ENCODE data around the gene BET1. TPM values are rescaled to one million over a fixed set of nuclear protein-coding genes. Genes with fewer than 3 reads are reported as not detected.

Gene BET1
- total RNA-seq, 1 donor from 2014 or later, result 60.7 TPM

GRCh38 chr7:93981480-93981874 lies 22.7 kb downstream of the BET1 start:
- Histone ChIP-seq H3F3A (ENCODE audit: low read depth) (no peaks in the 10 kb centered on the region), H3K9ac (no peak overlapping the region), H3K4me2 (no peak overlapping the region), H4K20me1 (ENCODE audit: low read depth) (no peaks in the 10 kb centered on the region), H3K36me3 (no peaks in the 10 kb centered on the region), H3K27me3 (no peaks in the 10 kb centered on the region), H3K4me3 (no peak overlapping the region), H2AFZ (replicated peaks) (no peak overlapping the region), H3K79me2 (ENCODE audit: low read depth) (no peaks in the 10 kb centered on the region), H3K9me3 (ENCODE audit: low read depth) (no peaks in the 10 kb centered on the region), H3K4me1 (peaks cover 7% of the 10 kb centered on the region), H3K27ac (no peak overlapping the region)
- TF ChIP-seq EZH2phosphoT487 (IDR thresholded peaks at IDR 0.05) (no peak), EZH2 (IDR thresholded peaks at IDR 0.05) (no peak), CTCF (IDR thresholded peaks at IDR 0.05) (no peak)
- Mint-ChIP-seq H3K27me3 (ENCODE audit: insufficient read depth, low read depth) (no peaks in the 10 kb centered on the region), H3K36me3 (no peaks in the 10 kb centered on the region), H3K4me1 (no peaks in the 10 kb centered on the region), H3K4me3 (no peak overlapping the region), H3K9me3 (no peaks in the 10 kb centered on the region), H3K27ac (no peak overlapping the region)
- DNase-seq (ENCODE audit: low spot score), result peak; percentile 13

- H3K79me2 ChIP-seq (ENCODE audit: low read depth), result no peaks in the 10 kb centered on the region
- H3K27ac Mint-ChIP-seq, result no peak overlapping the region
- no peaks in the 10 kb centered on the region for H3K9me3 Mint-ChIP-seq
- H3K27me3 ChIP-seq, result no peaks in the 10 kb centered on the region
- H3K27ac ChIP-seq, result no peak overlapping the region
- H3K27me3 Mint-ChIP-seq (ENCODE audit: insufficient read depth, low read depth), result no peaks in the 10 kb centered on the region
- H3K4me1 ChIP-seq, result peaks cover 7% of the 10 kb centered on the region
- no peaks in the 10 kb centered on the region for H3K4me1 Mint-ChIP-seq
- no peak overlapping the region for H3K4me3 Mint-ChIP-seq
- DNase-seq (ENCODE audit: low spot score), result no peak
- no peaks in the 10 kb centered on the region for H3K36me3 ChIP-seq
- H3F3A ChIP-seq (ENCODE audit: low read depth), result no peaks in the 10 kb centered on the region
- no peak overlapping the region for H3K4me2 ChIP-seq
- no peak overlapping the region for H3K9ac ChIP-seq
- H3K36me3 Mint-ChIP-seq, result no peaks in the 10 kb centered on the region
- H2AFZ ChIP-seq (replicated peaks), result no peak overlapping the region
- no peaks in the 10 kb centered on the region for H3K9me3 ChIP-seq (ENCODE audit: low read depth)
- H3K4me3 ChIP-seq, result no peak overlapping the region
- H4K20me1 ChIP-seq (ENCODE audit: low read depth), result no peaks in the 10 kb centered on the region
- TF ChIP-seq CTCF (IDR thresholded peaks at IDR 0.05) (no peak), EZH2phosphoT487 (IDR thresholded peaks at IDR 0.05) (no peak), EZH2 (IDR thresholded peaks at IDR 0.05) (no peak)
Measured at GRCh38 chr7:93980744-93981479, 23.2 kb downstream of the BET1 start.

- Histone ChIP-seq H3K36me3 (no peaks in the 10 kb centered on the region), H3K4me3 (no peak overlapping the region), H3K9me3 (ENCODE audit: low read depth) (no peaks in the 10 kb centered on the region), H3K4me1 (peaks cover 7% of the 10 kb centered on the region), H3K9ac (no peak overlapping the region), H3K27me3 (no peaks in the 10 kb centered on the region), H2AFZ (replicated peaks) (no peak overlapping the region), H3K27ac (no peak overlapping the region), H3K79me2 (ENCODE audit: low read depth) (no peaks in the 10 kb centered on the region), H3K4me2 (no peak overlapping the region), H3F3A (ENCODE audit: low read depth) (no peaks in the 10 kb centered on the region), H4K20me1 (ENCODE audit: low read depth) (no peaks in the 10 kb centered on the region)
- no peak for DNase-seq (ENCODE audit: low spot score)
- no peaks in the 10 kb centered on the region for H3K9me3 Mint-ChIP-seq
- no peaks in the 10 kb centered on the region for H3K27me3 Mint-ChIP-seq (ENCODE audit: insufficient read depth, low read depth)
- H3K27ac Mint-ChIP-seq, result no peak overlapping the region
- H3K4me3 Mint-ChIP-seq, result no peak overlapping the region
- no peaks in the 10 kb centered on the region for H3K4me1 Mint-ChIP-seq
- no peaks in the 10 kb centered on the region for H3K36me3 Mint-ChIP-seq
- TF ChIP-seq EZH2phosphoT487 (IDR thresholded peaks at IDR 0.05), result no peak
- TF ChIP-seq CTCF (IDR thresholded peaks at IDR 0.05), result no peak
- TF ChIP-seq EZH2 (IDR thresholded peaks at IDR 0.05), result no peak
Measured at GRCh38 chr7:93977211-93977950, 26.8 kb downstream of the BET1 start.
